WTC11 (cell line): ENCODE results near the gene MOSMO. TPM values are rescaled to one million over a fixed set of nuclear protein-coding genes. Genes with fewer than 3 reads are reported as not detected.

Source experiments
- ATAC-seq: fragments of 200-7000 bp; cut with Tn5 transposase; 2 replicates; pipeline ENCODE4 v1.10.0; 2021; ENCODE audit warnings: mild to moderate bottlenecking, moderate library complexity
- CTCF ChIA-PET: fragments of 300-600 bp; sonication (Branson Sonifier 250); formaldehyde crosslinking; loops from one replicate; lab custom pipeline; 2021; ENCODE audit warnings: antibody characterized with exemption; lab: Charles Lee
- POLR2A ChIA-PET: fragments of 350-600 bp; sonication (Branson Sonifier 250); formaldehyde crosslinking; loops from one replicate; lab custom pipeline; 2021; ENCODE audit warnings: antibody characterized with exemption; lab: Charles Lee
- DNase-seq: peaks from one replicate; pipeline ENCODE4 v3.0.0; 2021; ENCODE audit warnings: low spot score
- H3K27ac Mint-ChIP-seq: 2 replicates; pipeline ENCODE4 v1.8.0; 2021; ENCODE audit warnings: mixed read lengths
- H3K27me3 Mint-ChIP-seq: 2 replicates; pipeline ENCODE4 v1.8.0; 2021; ENCODE audit warnings: low read depth, mild to moderate bottlenecking, moderate library complexity, mixed read lengths
- H3K36me3 Mint-ChIP-seq: 2 replicates; pipeline ENCODE4 v1.8.0; 2021; ENCODE audit warnings: mixed read lengths
- H3K4me1 Mint-ChIP-seq: 2 replicates; pipeline ENCODE4 v1.8.0; 2022; ENCODE audit warnings: mixed read lengths
- H3K4me3 Mint-ChIP-seq: 2 replicates; pipeline ENCODE4 v1.8.0; 2021; ENCODE audit warnings: mild to moderate bottlenecking, moderate library complexity, mixed read lengths
- H3K9me3 Mint-ChIP-seq: 2 replicates; pipeline ENCODE4 v1.8.0; 2021; ENCODE audit warnings: mixed read lengths
- CREM ChIP-seq: sonication (generic); formaldehyde crosslinking; IDR thresholded peaks from 2 replicates; pipeline ENCODE4 v1.8.1; 2022; ENCODE audit warnings: mild to moderate bottlenecking, missing genetic modification reagents, moderate library complexity
- CTCF ChIP-seq: fragments of 200-600 bp; IDR thresholded peaks from 2 replicates; pipeline ENCODE4 v1.8.0; 2022; ENCODE audit warnings: antibody characterized with exemption
- ESRRA ChIP-seq: sonication (generic); formaldehyde crosslinking; IDR thresholded peaks from 2 replicates; pipeline ENCODE4 v1.8.1; 2022; ENCODE audit warnings: mild to moderate bottlenecking, missing genetic modification reagents, borderline replicate concordance
- ETV6 ChIP-seq: sonication (generic); formaldehyde crosslinking; IDR thresholded peaks from 2 replicates; pipeline ENCODE4 v1.8.1; 2022; ENCODE audit warnings: mild to moderate bottlenecking, missing genetic modification reagents
- GABPB1 ChIP-seq: sonication (generic); formaldehyde crosslinking; IDR thresholded peaks from 2 replicates; pipeline ENCODE4 v1.8.1; 2023; ENCODE audit warnings: mild to moderate bottlenecking, missing genetic modification reagents
- IRF1 ChIP-seq: sonication (generic); formaldehyde crosslinking; IDR thresholded peaks from 2 replicates; pipeline ENCODE4 v1.8.0; 2023; ENCODE audit warnings: missing genetic modification reagents
- JUN ChIP-seq: sonication (generic); formaldehyde crosslinking; IDR thresholded peaks from 2 replicates; pipeline ENCODE4 v1.8.0; 2023; ENCODE audit warnings: mild to moderate bottlenecking, missing genetic modification reagents
- MXD4 ChIP-seq: fragments of 250-450 bp; sonication (Bioruptor Pico); IDR thresholded peaks from 2 replicates; pipeline ENCODE4 v1.8.0; 2021; ENCODE audit warnings: mild to moderate bottlenecking, moderate library complexity, borderline replicate concordance
- NFYB ChIP-seq: sonication (generic); formaldehyde crosslinking; conservative IDR thresholded peaks from 2 replicates; pipeline ENCODE4 v1.8.0; 2022; ENCODE audit warnings: low read depth, missing genetic modification reagents
- NR1H2 ChIP-seq: sonication (generic); formaldehyde crosslinking; IDR thresholded peaks from 2 replicates; pipeline ENCODE4 v1.9.0; 2021; ENCODE audit warnings: mild to moderate bottlenecking, moderate library complexity, missing genetic modification reagents
- NR2C2 ChIP-seq: sonication (generic); formaldehyde crosslinking; IDR thresholded peaks from 2 replicates; pipeline ENCODE4 v1.8.0; 2022; ENCODE audit warnings: mild to moderate bottlenecking, missing genetic modification reagents
- OVOL2 ChIP-seq: fragments of 250-450 bp; sonication (Bioruptor Pico); IDR thresholded peaks from 2 replicates; pipeline ENCODE4 v1.9.0; 2021; ENCODE audit warnings: mild to moderate bottlenecking, borderline replicate concordance
- PRDM15 ChIP-seq: sonication (generic); formaldehyde crosslinking; IDR thresholded peaks from 2 replicates; pipeline ENCODE4 v1.8.0; 2022; ENCODE audit warnings: missing genetic modification reagents
- USF2 ChIP-seq: sonication (generic); formaldehyde crosslinking; IDR thresholded peaks from 2 replicates; pipeline ENCODE4 v1.8.1; 2023; ENCODE audit warnings: mild to moderate bottlenecking, missing genetic modification reagents, moderate library complexity
- ZBTB21 ChIP-seq: sonication (generic); formaldehyde crosslinking; IDR thresholded peaks from 2 replicates; pipeline ENCODE4 v1.8.1; 2023; ENCODE audit warnings: mild to moderate bottlenecking, missing genetic modification reagents, borderline replicate concordance
- ZNF121 ChIP-seq: sonication (generic); formaldehyde crosslinking; IDR thresholded peaks from 2 replicates; pipeline ENCODE4 v1.8.0; 2023; ENCODE audit warnings: missing genetic modification reagents
- ZNF219 ChIP-seq: sonication (generic); formaldehyde crosslinking; IDR thresholded peaks from 2 replicates; pipeline ENCODE4 v1.8.0; 2023; ENCODE audit warnings: missing genetic modification reagents, mild to moderate bottlenecking, borderline replicate concordance
- ZNF425 ChIP-seq: fragments of 250-450 bp; sonication (Bioruptor Pico); conservative IDR thresholded peaks from 2 replicates; pipeline ENCODE4 v1.9.0; 2021; ENCODE audit warnings: mild to moderate bottlenecking
- ZNF532 ChIP-seq: fragments of 250-450 bp; sonication (Bioruptor Pico); IDR thresholded peaks from 2 replicates; pipeline ENCODE4 v1.9.0; 2021; ENCODE audit warnings: mild to moderate bottlenecking, borderline replicate concordance
- total RNA-seq: library from RNA; stranded (reverse); gene quantifications from 3 replicates; pipeline ENCODE4 v1.2.3, GENCODE V29; 2021

Gene MOSMO
- total RNA-seq, 1 experiment from 2014 or later = 10.7 TPM

- POLR2A ChIA-PET = no interaction called here
These were observed 15.6 kb downstream of the MOSMO start for GRCh38 chr16:22023505-22023904.

More at GRCh38 chr16:22023505-22023904, 15.6 kb downstream of the MOSMO start:
- ATAC-seq = no peak; the same call in 1 of the 2 replicates
- Mint-ChIP-seq H3K27ac (no peak overlapping the region), H3K27me3 (no peaks in the 10 kb centered on the region), H3K4me1 (peaks cover 7% of the 10 kb centered on the region), H3K9me3 (no peaks in the 10 kb centered on the region), H3K36me3 (no peaks in the 10 kb centered on the region), H3K4me3 (no peak overlapping the region)
- CTCF ChIA-PET = no interaction called here
- DNase-seq = no peak
- TF ChIP-seq CREM (CRISPR knock-in tag) = no peak
- TF ChIP-seq CTCF = no peak
- no peak for TF ChIP-seq ESRRA (CRISPR knock-in tag)
- TF ChIP-seq OVOL2 = no peak
- TF ChIP-seq MXD4 (CRISPR knock-in tag) = no peak
- TF ChIP-seq ZBTB21 (CRISPR knock-in tag) = no peak
- TF ChIP-seq JUN (CRISPR knock-in tag) = no peak
- no peak for TF ChIP-seq NR1H2 (CRISPR knock-in tag)
- TF ChIP-seq NFYB (CRISPR knock-in tag) = no peak
- TF ChIP-seq IRF1 (CRISPR knock-in tag) = no peak
- TF ChIP-seq PRDM15 (CRISPR knock-in tag) = no peak
- TF ChIP-seq USF2 = no peak
- no peak for TF ChIP-seq ZNF121 (CRISPR knock-in tag)
- no peak for TF ChIP-seq ETV6 (CRISPR knock-in tag)
- no peak for TF ChIP-seq GABPB1
- TF ChIP-seq ZNF219 (CRISPR knock-in tag) = no peak
- TF ChIP-seq ZNF532 (CRISPR knock-in tag) = no peak
- no peak for TF ChIP-seq NR2C2 (CRISPR knock-in tag)
- no peak for TF ChIP-seq ZNF425 (CRISPR knock-in tag)
